Left colon (tissue), 2 donors: ENCODE results near the gene ZDHHC11. TPM values are rescaled to one million over a fixed set of nuclear protein-coding genes. Genes with fewer than 3 reads are reported as not detected.
A peak's percentile ranks its signal among the peaks of the same experiment; 100 is the strongest.
"Not testable (repeated sequence)": the region's sequence is repeated elsewhere in the genome, so short reads cannot be mapped to it uniquely, and the experiment has no call there.

ENCODE experiments used
- ATAC-seq: fragments of 200-7000 bp; cut with Tn5 transposase; one replicate; pipeline ENCODE4 v1.9.1; 2020; ENCODE audit warnings: mild to moderate bottlenecking, moderate library complexity
- DNase-seq, 2 donors: peaks; one replicate each; pipeline ENCODE4 v3.0.0-alpha.2; 2020
- intact Hi-C, 2 donors: fragments of 100-400 bp; cut with DNase I in 1 of 2; cut with micrococcal nuclease in 1 of 2; formaldehyde crosslinking; loops; one replicate each; pipeline versions ENCODE4 v1.11.2 to v1.14.0; 2022; cut with DNase I, micrococcal nuclease
- total RNA-seq, 2 donors: library from RNA; stranded (reverse); fragmentation: NEBNext Ultra II Directional; extraction: Animal tissue kit (Norgen Biotek cat#: 25700); gene quantifications; one replicate each; pipeline ENCODE4 v1.2.1, GENCODE V29; 2021
- donor health status: DM: no; HTN: no; CAD: no.
- donor health status: DM: yes; HTN: yes; CAD: no.

ZDHHC11 gene
- total RNA-seq, 2 donors from 2014 or later: 2.7 to 27.8 TPM

GRCh38 chr5:861442-862366 is 10.9 kb upstream of the ZDHHC11 start:
- DNase-seq (no peak), ATAC-seq (peak; percentile 19)
- intact Hi-C loops: no loop called here

GRCh38 chr5:860506-861150 is 9.8 kb upstream of the ZDHHC11 start:
- intact Hi-C loops: no loop called here
- ATAC-seq: no peak
- no peak for DNase-seq

- intact Hi-C loops: no loop called here
Observed at GRCh38 chr5:859798-860296, 9.1 kb upstream of the ZDHHC11 start.

GRCh38 chr5:859391-859790 is 8.6 kb upstream of the ZDHHC11 start:
- intact Hi-C loops: no loop called here
- ATAC-seq (no peak), DNase-seq (no peak)

More at GRCh38 chr5:859798-860296, 9.1 kb upstream of the ZDHHC11 start:
- no peak for ATAC-seq
- DNase-seq: no peak

GRCh38 chr5:858726-859125 is 7.9 kb upstream of the ZDHHC11 start:
- ATAC-seq: no peak

GRCh38 chr5:856531-857425 is 6.0 kb upstream of the ZDHHC11 start:
- intact Hi-C loops: no loop called here
- DNase-seq (no peak), ATAC-seq (no peak)

More at GRCh38 chr5:858726-859125, 7.9 kb upstream of the ZDHHC11 start:
- DNase-seq: no peak
- intact Hi-C loops: no loop called here

GRCh38 chr5:855771-856530 is 5.2 kb upstream of the ZDHHC11 start:
- intact Hi-C loops: no loop called here
- ATAC-seq: peak; percentile 12
- peak in 1 of 2 donors; percentile 18 for DNase-seq

- DNase-seq (no peak), ATAC-seq (no peak)
- intact Hi-C loops: no loop called here
Observed at GRCh38 chr5:854966-855743, 4.4 kb upstream of the ZDHHC11 start.

- ATAC-seq: no peak
- peak in 1 of 2 donors; percentile 16 for DNase-seq
- intact Hi-C loops: no loop called here
Observed at GRCh38 chr5:854217-854616, 3.4 kb upstream of the ZDHHC11 start.

- ATAC-seq, intact Hi-C loops: not testable (repeated sequence)
Observed at GRCh38 chr5:853416-854090, 2.8 kb upstream of the ZDHHC11 start.

GRCh38 chr5:852431-853401 is 1.9 kb upstream of the ZDHHC11 start:
- DNase-seq: peak in 1 of 2 donors; percentile 15
- intact Hi-C loops: no loop called here
- ATAC-seq: no peak

More at GRCh38 chr5:853416-854090, 2.8 kb upstream of the ZDHHC11 start:
- peak in 1 of 2 donors; percentile 19 for DNase-seq

GRCh38 chr5:852018-852417 is 1.2 kb upstream of the ZDHHC11 start:
- intact Hi-C loops: no loop called here
- DNase-seq (no peak), ATAC-seq (no peak)

- intact Hi-C loops: no loop called here
- DNase-seq: peak in 1 of 2 donors; percentile 18
Observed at GRCh38 chr5:851553-851952, 767 bp upstream of the ZDHHC11 start.

GRCh38 chr5:851076-851475 is 290 bp upstream of the ZDHHC11 start:
- intact Hi-C loops: no loop called here
- ATAC-seq (no peak), DNase-seq (peak in 1 of 2 donors; percentile 13)

More at GRCh38 chr5:851553-851952, 767 bp upstream of the ZDHHC11 start:
- ATAC-seq: no peak

- ATAC-seq (peak; percentile 55), DNase-seq (peak in 1 of 2 donors; percentile 44)
- intact Hi-C loops: no loop called here
Observed at GRCh38 chr5:849651-850301, 1.0 kb downstream of the ZDHHC11 start.
